Endothelial cell of umbilical vein (primary cell): ENCODE data around the gene SLC34A1. TPM values are rescaled to one million over a fixed set of nuclear protein-coding genes. Genes with fewer than 3 reads are reported as not detected.

Experiments used
- BruUV-seq: library from RNA; stranded (reverse); fragments of 400-500 nt; replicated peaks from 2 replicates; lab custom pipeline; 2021; lab: Mats Ljungman, UMichigan
- CTCF ChIA-PET: fragments of 300-600, 350-600 bp; sonication (Branson Sonifier 250); formaldehyde crosslinking; loops from one replicate; lab custom pipeline; 2021; ENCODE audit warnings: antibody characterized with exemption, inconsistent platforms; lab: Charles Lee
- POLR2A ChIA-PET: fragments of 300-600, 350-600 bp; sonication (Branson Sonifier 250); formaldehyde crosslinking; loops from one replicate; lab custom pipeline; 2021; ENCODE audit warnings: antibody characterized with exemption, inconsistent platforms; lab: Charles Lee
- DNase-seq: peaks from one replicate; pipeline ENCODE4 v3.0.0-alpha.2; 2011; ENCODE audit warnings: low read depth, low spot score
- FAIRE-seq: peaks from 2 replicates; lab custom pipeline; 2011; peaks lifted over from hg19 to GRCh38; lab: Jason Lieb, UNC
- H2AFZ ChIP-seq: 2 replicates; pipeline ENCODE4 v1.6.0; 2012; ENCODE audit warnings: low read depth, low read length, control low read depth, inconsistent platforms
- H3K27ac ChIP-seq: 2 replicates; pipeline ENCODE4 v1.5.1; 2011; ENCODE audit warnings: low read depth, mild to moderate bottlenecking, control low read depth, low read length, moderate library complexity; ENCODE audit not compliant: insufficient read depth
- H3K27me3 ChIP-seq, 2 experiments: 2 replicates each; pipeline versions ENCODE4 v1.6.0 to v1.6.1; 2011; ENCODE audit warnings: low read length in 2 of 2, mixed read lengths in 1 of 2; ENCODE audit not compliant: control insufficient read depth in 2 of 2, insufficient read depth in 2 of 2
- H3K36me3 ChIP-seq, 2 experiments: 2 replicates in 1 of 2; 3 replicates in 1 of 2; pipeline ENCODE4 v1.5.1; 2011; ENCODE audit warnings: low read length in 2 of 2, mild to moderate bottlenecking in 1 of 2, moderate library complexity in 1 of 2; ENCODE audit not compliant: control insufficient read depth in 2 of 2, insufficient read depth in 2 of 2; ENCODE audit errors: extremely low read depth in 1 of 2
- H3K4me1 ChIP-seq: 3 replicates; pipeline ENCODE4 v1.5.1; 2011; ENCODE audit warnings: mild to moderate bottlenecking, low read length; ENCODE audit not compliant: control insufficient read depth, insufficient read depth; ENCODE audit errors: extremely low read depth
- H3K4me2 ChIP-seq: 2 replicates; pipeline ENCODE4 v1.6.1; 2011; ENCODE audit warnings: low read length, control low read depth, mixed read lengths; ENCODE audit not compliant: insufficient read depth
- H3K4me3 ChIP-seq, 3 experiments: fragments of 200-600 bp in 1 of 3; sonication (generic), shearing (Covaris generic) in 1 of 3; replicated peaks in 1 of 3; 2 replicates each; pipeline ENCODE4 v1.5.1; 2011 to 2016; ENCODE audit warnings: control low read depth in 3 of 3, low read length in 3 of 3, mild to moderate bottlenecking in 2 of 3, inconsistent platforms in 1 of 3, low read depth in 1 of 3, moderate library complexity in 1 of 3; ENCODE audit not compliant: insufficient read depth in 1 of 3
- H3K79me2 ChIP-seq: 2 replicates; pipeline ENCODE4 v1.6.0; 2012; ENCODE audit warnings: low read length, inconsistent platforms; ENCODE audit not compliant: control insufficient read depth, insufficient read depth
- H3K9ac ChIP-seq: replicated peaks from 2 replicates; pipeline ENCODE3; 2011; ENCODE audit warnings: low read length, control low read depth; ENCODE audit not compliant: insufficient read depth; ENCODE audit errors: extremely low read depth
- H3K9me1 ChIP-seq: replicated peaks from 3 replicates; pipeline ENCODE4 v1.6.0; 2011; ENCODE audit warnings: mild to moderate bottlenecking, low read length; ENCODE audit not compliant: control insufficient read depth, insufficient read depth; ENCODE audit errors: extremely low read depth
- H3K9me3 ChIP-seq: replicated peaks from 2 replicates; pipeline ENCODE4 v1.5.1; 2012; ENCODE audit warnings: low read length, inconsistent platforms; ENCODE audit not compliant: control insufficient read depth, insufficient read depth
- H4K20me1 ChIP-seq: replicated peaks from 2 replicates; pipeline ENCODE3; 2011; ENCODE audit warnings: mild to moderate bottlenecking, low read length; ENCODE audit not compliant: control insufficient read depth, insufficient read depth; ENCODE audit errors: extremely low read depth
- EZH2 ChIP-seq: IDR thresholded peaks from 2 replicates; pipeline ENCODE4 v1.6.1; 2012; ENCODE audit warnings: borderline replicate concordance, low read depth, mild to moderate bottlenecking, moderate library complexity, low read length, inconsistent platforms; ENCODE audit not compliant: severe bottlenecking
- JUN ChIP-seq: IDR thresholded peaks from 2 replicates; pipeline ENCODE4 v1.6.1; 2011; ENCODE audit warnings: borderline replicate concordance, low read depth; ENCODE audit not compliant: insufficient read length, insufficient read depth
- MYC ChIP-seq: IDR thresholded peaks from one replicate; pipeline ENCODE4 v1.6.1; 2011; ENCODE audit warnings: mild to moderate bottlenecking, low read depth, low read length
- POLR2A ChIP-seq: IDR thresholded peaks from 2 replicates; pipeline ENCODE4 v1.6.1; 2012; ENCODE audit warnings: low read depth, mild to moderate bottlenecking, control low read depth, low read length
- POLR2AphosphoS5 ChIP-seq: IDR thresholded peaks from 2 replicates; pipeline ENCODE4 v1.6.1; 2012; ENCODE audit warnings: low read depth, mild to moderate bottlenecking, control low read depth, low read length, moderate library complexity; ENCODE audit not compliant: insufficient read depth
- dilution Hi-C: fragments of 300-500 bp; cut with MboI; formaldehyde crosslinking; loops from one replicate; pipeline ENCODE4 v1.15.0; 2019; ENCODE audit warnings: low sequenced_read_pairs; ENCODE audit not compliant: extremely low pct_ligation_motif_present
- intact Hi-C: fragments of 100-400 bp; cut with micrococcal nuclease; formaldehyde crosslinking; loops from one replicate; pipeline ENCODE4 v1.10.0; 2022
- polyA plus RNA-seq, 4 experiments: library from polyadenylated mRNA; depleted of rRNA in 3 of 4; stranded (reverse) in 3 of 4; unstranded in 1 of 4; fragments of >200 nt; gene quantifications; 2 replicates each; pipeline versions ENCODE4 v1.2.1 to v1.2.3, GENCODE V29; 2011 to 2012; ENCODE audit warnings: missing spikeins in 1 of 4
- total RNA-seq: library from RNA; stranded (reverse); gene quantifications from 2 replicates; pipeline ENCODE4 v1.2.3, GENCODE V29; 2021
- TF ChIP-seq, protein P1 (sequence below), 2 donors: IDR thresholded peaks; 1 replicate in 1 of 2; 2 replicates in 1 of 2; pipeline ENCODE4 v1.5.1; 2011; ENCODE audit warnings: low read length in 2 of 2, mild to moderate bottlenecking in 2 of 2, moderate library complexity in 2 of 2, control low read depth in 1 of 2, inconsistent platforms in 1 of 2, low read depth in 1 of 2; ENCODE audit not compliant: insufficient read depth in 1 of 2; ENCODE audit errors: extremely low read depth in 1 of 2
- TF ChIP-seq, protein P2 (sequence below): IDR thresholded peaks from 2 replicates; pipeline ENCODE4 v1.6.1; 2011; ENCODE audit not compliant: insufficient read depth, insufficient read length

The SLC34A1 gene
- total and polyA plus RNA-seq, 2 donors (not counting 3 experiments of a cell fraction or from before 2014, with no cell fraction given), result not detected

- no peak for TF ChIP-seq POLR2A
- TF ChIP-seq JUN, result no peak
- TF ChIP-seq MYC, result no peak
- no peak for TF ChIP-seq EZH2
- dilution Hi-C loops, result no loop called here
- H4K20me1 ChIP-seq, result no peaks in the 10 kb centered on the region
- no peaks in the 10 kb centered on the region for H3K9me1 ChIP-seq
- FAIRE-seq (no peak), DNase-seq (no peak)
- no peak overlapping the region for H3K4me2 ChIP-seq
- no peaks in the 10 kb centered on the region for H3K27me3 ChIP-seq
- no peak overlapping the region for H3K4me3 ChIP-seq
- BruUV-seq, result no TSS peak
- no peaks in the 10 kb centered on the region for H3K9me3 ChIP-seq
- ChIA-PET POLR2A (interaction anchor here (1.0 kb wide), 1 partner anchor 10 kb away, joined by 3 read pairs; no protein-coding TSS in a partner anchor), CTCF (interaction anchor here (1.0 to 5.8 kb wide), 32 partner anchors 9 to 298 kb away, joined by 3 to 64 read pairs (median 6); partner anchors contain the start of genes F12, LMAN2, PDLIM7 and RGS14)
- no peaks in the 10 kb centered on the region for H3K36me3 ChIP-seq
- peaks cover 28% of the 10 kb centered on the region for H3K4me1 ChIP-seq
- H3K27ac ChIP-seq, result no peak overlapping the region
- no peaks in the 10 kb centered on the region for H3K79me2 ChIP-seq
- no peak overlapping the region for H3K9ac ChIP-seq
- H2AFZ ChIP-seq, result no peak overlapping the region
- intact Hi-C loops, result loop anchor here (1.0 to 5.0 kb wide), 5 partner anchors 11 to 58 kb away; partner anchors contain the start of genes GRK6 and MXD3
Observed at GRCh38 chr5:177369645-177370440, 14.4 kb upstream of the SLC34A1 start.

- no peak overlapping the region for H3K4me2 ChIP-seq
- H3K4me3 ChIP-seq, result peak overlapping the region in 1 of 3 experiments; percentile 29
- H3K9ac ChIP-seq, result no peak overlapping the region
- H3K79me2 ChIP-seq, result no peaks in the 10 kb centered on the region
- no peaks in the 10 kb centered on the region for H3K36me3 ChIP-seq
- H3K27ac ChIP-seq, result no peak overlapping the region
- H3K27me3 ChIP-seq, result no peaks in the 10 kb centered on the region
- H3K4me1 ChIP-seq, result peaks cover 28% of the 10 kb centered on the region
- FAIRE-seq (peak; percentile 91), DNase-seq (peak; percentile 90)
- TF ChIP-seq POLR2A (no peak), POLR2AphosphoS5 (peak; percentile 48), MYC (peak; percentile 18)
- TF ChIP-seq, protein P1, sequence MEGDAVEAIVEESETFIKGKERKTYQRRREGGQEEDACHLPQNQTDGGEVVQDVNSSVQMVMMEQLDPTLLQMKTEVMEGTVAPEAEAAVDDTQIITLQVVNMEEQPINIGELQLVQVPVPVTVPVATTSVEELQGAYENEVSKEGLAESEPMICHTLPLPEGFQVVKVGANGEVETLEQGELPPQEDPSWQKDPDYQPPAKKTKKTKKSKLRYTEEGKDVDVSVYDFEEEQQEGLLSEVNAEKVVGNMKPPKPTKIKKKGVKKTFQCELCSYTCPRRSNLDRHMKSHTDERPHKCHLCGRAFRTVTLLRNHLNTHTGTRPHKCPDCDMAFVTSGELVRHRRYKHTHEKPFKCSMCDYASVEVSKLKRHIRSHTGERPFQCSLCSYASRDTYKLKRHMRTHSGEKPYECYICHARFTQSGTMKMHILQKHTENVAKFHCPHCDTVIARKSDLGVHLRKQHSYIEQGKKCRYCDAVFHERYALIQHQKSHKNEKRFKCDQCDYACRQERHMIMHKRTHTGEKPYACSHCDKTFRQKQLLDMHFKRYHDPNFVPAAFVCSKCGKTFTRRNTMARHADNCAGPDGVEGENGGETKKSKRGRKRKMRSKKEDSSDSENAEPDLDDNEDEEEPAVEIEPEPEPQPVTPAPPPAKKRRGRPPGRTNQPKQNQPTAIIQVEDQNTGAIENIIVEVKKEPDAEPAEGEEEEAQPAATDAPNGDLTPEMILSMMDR (IDR thresholded peaks at IDR 0.05; ENCODE audit: extremely low read depth in 1 of 2, insufficient read depth in 1 of 2, low read depth in 1 of 2, low read length in 2 of 2), result peak; percentile 52 to 81
- TF ChIP-seq, protein P2, sequence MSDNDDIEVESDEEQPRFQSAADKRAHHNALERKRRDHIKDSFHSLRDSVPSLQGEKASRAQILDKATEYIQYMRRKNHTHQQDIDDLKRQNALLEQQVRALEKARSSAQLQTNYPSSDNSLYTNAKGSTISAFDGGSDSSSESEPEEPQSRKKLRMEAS, result peak; percentile 56
- H2AFZ ChIP-seq, result no peak overlapping the region
- ChIA-PET POLR2A (interaction anchor here (0.5 to 1.0 kb wide), 5 partner anchors 10 to 216 kb away, joined by 3 to 9 read pairs (median 4); partner anchors contain the start of gene GRK6), CTCF (interaction anchor here (1.0 to 5.8 kb wide), 27 partner anchors 9 to 257 kb away, joined by 3 to 64 read pairs (median 6); partner anchors contain the start of genes F12, LMAN2, PDLIM7 and RGS14)
- no peaks in the 10 kb centered on the region for H3K9me1 ChIP-seq
- intact Hi-C loops, result loop anchor here (1.0 to 2.0 kb wide), 4 partner anchors 11 to 56 kb away; partner anchors contain the start of gene GRK6
- dilution Hi-C loops, result no loop called here
- no TSS peak for BruUV-seq
- H4K20me1 ChIP-seq, result no peaks in the 10 kb centered on the region
- no peaks in the 10 kb centered on the region for H3K9me3 ChIP-seq
Observed at GRCh38 chr5:177370488-177371119, 13.6 kb upstream of the SLC34A1 start.
